Measurements from ENCODE around the gene SFTPB.

SFTPB gene

DNA sequence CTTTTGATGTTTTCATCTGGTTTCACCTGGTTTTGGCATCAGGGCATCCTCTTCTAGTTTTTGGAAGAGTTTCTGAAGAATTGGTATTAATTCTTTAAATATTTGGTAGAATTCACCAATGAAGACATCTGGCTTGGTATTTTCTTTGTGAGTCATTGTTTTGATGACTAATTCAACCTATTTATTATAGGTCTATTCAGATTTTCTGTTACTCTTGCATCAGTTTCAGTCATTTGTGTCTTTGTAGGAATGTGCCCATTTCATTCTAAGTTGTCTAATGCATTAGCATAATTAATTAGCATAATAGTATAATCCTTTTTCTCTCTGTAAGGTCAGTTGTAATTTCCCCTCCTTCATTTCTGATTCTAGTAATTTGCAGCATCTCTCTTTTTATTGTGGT is 34.2 kb upstream of the SFTPB start:
- no peak for DNase-seq (ENCODE audit: low spot score)

DNA sequence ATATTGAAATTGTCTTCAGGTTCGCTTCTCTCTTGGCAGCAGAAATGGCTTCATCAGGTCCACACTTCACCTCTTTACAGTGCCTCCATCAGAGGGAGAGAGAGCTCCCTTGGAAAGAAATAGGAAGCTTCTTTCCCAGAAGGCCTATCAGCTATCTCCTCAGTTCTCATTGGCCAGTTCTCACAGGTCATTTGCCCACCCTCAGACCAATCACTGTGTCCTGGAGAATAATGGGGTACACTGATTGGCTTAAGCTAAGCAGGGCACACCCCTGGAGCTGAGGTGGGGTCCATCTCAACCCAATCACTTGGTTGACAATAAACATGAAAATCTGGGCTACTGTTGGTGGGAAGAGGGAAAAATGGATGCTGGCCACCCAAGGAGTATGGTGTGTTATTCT is 31.3 kb upstream of the SFTPB start:
- no peak for DNase-seq (ENCODE audit: low spot score)

- no peak for DNase-seq (ENCODE audit: low spot score)
Measured at GRCh38 chr2:85698880-85699254, 30.9 kb upstream of the SFTPB start.

DNA sequence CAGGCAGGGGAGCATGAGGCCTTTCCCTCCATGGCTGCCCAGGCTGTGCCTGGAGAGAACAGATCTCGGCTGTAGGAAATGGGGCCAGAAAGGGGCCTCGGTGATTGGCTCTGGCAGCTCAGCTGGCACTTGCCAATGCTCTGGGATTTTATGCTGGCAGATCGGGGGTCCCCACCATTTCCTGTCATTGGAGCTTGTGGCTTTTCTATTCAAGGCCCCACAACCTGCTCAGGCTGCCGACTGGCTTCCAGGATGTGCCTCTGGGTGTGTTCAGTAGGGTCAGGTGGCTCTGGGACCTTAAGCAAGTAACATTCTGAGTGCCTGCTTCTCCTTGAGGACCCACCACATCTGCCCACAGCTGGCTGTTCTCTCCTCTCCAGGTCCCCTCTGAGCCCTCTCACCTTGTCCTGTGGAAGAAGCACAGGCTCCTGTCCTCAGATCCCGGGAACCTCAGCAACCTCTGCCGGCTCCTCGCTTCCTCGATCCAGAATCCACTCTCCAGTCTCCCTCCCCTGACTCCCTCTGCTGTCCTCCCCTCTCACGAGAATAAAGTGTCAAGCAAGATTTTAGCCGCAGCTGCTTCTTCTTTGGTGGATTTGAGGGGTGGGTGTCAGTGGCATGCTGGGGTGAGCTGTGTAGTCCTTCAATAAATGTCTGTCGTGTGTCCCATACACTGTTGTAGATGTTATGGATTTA is 30.3 kb upstream of the SFTPB start:
- no peak for DNase-seq (ENCODE audit: low spot score)

DNA sequence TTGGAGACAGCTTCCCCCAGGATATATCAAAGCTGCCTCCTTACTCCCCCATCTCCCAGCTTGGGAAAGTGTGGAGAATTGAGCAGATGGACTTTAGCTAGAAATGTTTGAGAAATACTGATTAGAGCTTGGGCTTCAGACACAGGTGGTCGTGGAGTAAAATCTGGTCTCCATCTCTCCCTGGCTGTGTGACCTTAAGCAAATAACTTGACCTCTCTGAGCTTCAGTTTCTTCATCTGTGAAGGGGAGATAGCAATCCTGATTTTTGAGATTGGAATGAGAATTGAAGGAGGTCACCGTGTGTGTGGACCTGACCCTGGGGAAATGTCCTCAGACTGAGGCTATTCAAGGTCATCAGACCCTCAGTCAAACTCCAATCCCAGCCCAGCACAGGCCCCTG is 29.7 kb upstream of the SFTPB start:
- no peak for DNase-seq (ENCODE audit: low spot score)

GRCh38 chr2:85697096-85697495 is 29.1 kb upstream of the SFTPB start:
- no peak for DNase-seq (ENCODE audit: low spot score)

DNA sequence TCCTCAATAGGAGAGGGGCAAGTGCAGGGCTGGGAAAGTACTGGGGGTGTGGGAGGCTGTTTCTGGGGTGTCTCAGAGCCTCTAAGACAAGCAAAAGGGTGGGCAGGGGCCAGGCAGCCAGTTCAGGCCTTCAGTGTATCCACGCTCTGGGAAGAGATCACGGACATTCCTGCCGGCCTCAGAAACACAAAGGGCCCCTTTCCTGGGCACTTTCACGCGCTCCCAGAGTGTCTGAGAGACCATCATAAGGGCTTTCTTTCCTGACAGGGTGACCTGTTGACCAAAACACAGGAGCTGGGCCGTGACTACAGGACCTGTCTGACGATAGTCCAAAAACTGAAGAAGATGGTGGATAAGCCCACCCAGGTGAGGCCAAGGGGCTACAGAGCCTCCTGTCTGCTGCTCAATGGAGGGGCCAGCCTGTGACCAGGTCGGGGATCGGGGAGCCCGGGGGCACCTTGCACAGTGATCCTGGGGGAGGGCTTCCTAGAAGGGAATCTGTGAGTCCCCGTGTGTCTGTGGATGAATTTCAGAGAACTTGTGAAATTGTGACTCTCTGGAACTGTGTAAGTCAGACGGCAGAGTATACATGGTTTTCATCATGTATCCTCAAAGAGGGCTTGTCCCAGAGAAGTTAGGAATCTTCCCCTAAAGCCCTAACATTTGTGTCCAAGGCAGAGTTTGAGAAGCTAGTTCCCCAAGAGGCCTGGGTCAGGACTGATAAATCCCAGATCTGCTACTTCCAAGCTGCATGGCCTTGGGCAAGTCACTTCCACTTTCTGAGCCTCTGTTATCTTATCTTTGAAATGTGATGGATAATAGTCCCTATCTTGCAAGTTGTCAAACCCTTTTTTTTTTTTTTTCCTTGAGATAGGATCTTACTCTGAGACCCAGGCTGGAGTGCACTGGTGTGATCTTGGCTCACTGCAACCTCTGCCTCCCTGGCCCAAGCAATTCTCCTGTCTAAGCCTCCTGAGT is 28.0 kb upstream of the SFTPB start:
- DNase-seq (ENCODE audit: low spot score): no peak

- no peak for DNase-seq (ENCODE audit: low spot score)
Measured at GRCh38 chr2:85695121-85695520, 27.1 kb upstream of the SFTPB start.

DNA sequence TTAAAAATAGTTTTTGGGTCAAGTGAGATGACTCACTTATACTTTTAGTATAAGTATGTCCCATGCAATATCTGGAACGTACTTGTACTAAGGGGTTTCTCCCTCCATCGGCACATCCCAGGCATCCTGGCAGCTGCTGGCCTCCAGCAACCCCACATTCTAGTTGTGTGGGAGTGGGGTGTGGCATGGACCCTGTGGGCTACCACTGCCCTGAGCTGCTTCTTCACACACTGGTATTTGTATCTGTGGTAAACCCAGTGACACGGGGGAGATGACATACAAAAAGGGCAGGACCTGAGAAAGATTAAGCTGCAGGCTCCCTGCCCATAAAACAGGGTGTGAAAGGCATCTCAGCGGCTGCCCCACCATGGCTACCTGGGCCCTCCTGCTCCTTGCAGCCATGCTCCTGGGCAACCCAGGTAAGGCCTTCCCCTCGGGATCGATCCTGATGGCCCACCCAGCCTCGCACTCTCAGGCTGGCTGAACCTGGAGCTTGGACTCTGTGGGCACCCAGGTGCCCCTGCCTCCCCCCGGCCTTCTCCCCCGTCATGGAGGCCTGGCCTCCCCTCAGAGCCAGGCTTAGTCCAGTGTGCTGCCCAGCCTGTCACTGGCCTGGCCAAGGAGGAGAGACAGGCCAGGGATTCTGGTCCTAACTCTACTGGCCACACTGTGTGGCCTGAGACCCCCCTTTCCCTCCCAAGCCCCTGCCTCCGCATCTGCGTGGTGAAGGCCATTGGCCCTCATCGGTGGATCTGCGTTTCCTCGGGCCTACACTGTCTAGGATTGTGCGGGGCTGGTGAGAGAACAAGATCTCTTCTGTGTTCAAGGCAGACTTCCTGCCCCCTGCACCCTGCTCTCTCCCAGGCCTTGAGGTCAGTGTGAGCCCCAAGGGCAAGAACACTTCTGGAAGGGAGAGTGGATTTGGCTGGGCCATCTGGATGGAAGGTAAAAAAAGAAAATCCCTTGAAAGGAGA is 26.3 kb upstream of the SFTPB start, which contains the start of gene GNLY:
Gene GNLY (plus strand): TSS at position 307 of the 974 bp plus-strand sequence. CDS start 61 bp downstream, at position 368.
- no peak for DNase-seq (ENCODE audit: low spot score)

DNA sequence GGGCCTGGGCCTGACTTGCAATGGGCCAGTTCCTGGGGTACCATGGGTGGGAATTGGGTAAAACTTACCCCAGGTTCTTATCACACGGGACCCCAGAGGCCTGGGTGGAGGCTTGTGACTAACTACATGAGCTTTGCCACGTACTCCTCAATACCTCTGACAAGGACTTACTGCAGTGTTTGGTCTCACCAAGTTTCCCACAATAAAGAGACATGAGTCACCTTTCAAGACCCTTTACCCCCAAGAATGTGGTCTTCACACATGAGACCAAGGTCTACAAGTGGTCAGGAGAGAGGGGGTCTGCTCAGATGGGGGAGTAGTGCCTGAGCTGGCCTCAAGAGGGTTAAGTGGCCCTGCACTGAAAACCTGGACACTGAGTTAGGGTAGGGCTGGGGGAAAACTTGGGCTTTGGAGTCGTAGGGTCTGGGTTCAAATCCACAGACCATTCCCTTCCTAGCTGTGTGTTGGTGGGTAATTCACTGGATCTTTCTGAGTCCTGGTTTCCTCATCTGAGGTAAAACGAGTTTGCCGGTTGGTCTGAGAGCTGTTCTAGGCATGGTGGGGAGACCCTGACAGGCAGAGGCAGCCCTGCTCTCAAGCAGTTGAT is 24.1 kb upstream of the SFTPB start:
- DNase-seq (ENCODE audit: low spot score): no peak

GRCh38 chr2:85690932-85691331 is 22.9 kb upstream of the SFTPB start:
- DNase-seq (ENCODE audit: low spot score): no peak

- no peak for DNase-seq (ENCODE audit: low spot score)
Measured at GRCh38 chr2:85684806-85685205, 16.8 kb upstream of the SFTPB start.

DNA sequence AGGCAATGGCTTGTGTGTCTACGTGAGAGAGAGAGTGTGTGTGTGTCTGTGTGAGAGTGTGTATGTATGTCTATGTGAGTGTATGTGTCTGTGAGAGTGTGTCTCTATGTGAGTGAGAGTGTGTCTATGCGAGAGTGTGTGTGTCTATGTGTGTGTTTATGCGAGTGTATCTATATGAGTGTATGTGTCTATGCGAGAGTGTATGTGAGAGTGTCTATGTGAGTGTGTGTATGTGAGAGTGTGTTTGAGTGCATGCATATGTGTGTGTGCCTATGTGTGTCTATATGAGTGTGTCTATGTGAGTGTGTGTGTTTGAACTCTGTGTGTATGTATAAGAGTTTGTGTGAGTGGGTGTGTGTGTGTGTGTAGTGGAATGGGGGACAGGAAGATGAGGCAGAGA is 16.4 kb upstream of the SFTPB start:
- no peak for DNase-seq (ENCODE audit: low spot score)

- no peak for DNase-seq (ENCODE audit: low spot score)
Measured at GRCh38 chr2:85682378-85682777, 14.4 kb upstream of the SFTPB start.

- no peak for DNase-seq (ENCODE audit: low spot score)
Measured at GRCh38 chr2:85681776-85682175, 13.8 kb upstream of the SFTPB start.

- DNase-seq (ENCODE audit: low spot score): no peak
Measured at GRCh38 chr2:85681372-85681763, 13.4 kb upstream of the SFTPB start.

DNA sequence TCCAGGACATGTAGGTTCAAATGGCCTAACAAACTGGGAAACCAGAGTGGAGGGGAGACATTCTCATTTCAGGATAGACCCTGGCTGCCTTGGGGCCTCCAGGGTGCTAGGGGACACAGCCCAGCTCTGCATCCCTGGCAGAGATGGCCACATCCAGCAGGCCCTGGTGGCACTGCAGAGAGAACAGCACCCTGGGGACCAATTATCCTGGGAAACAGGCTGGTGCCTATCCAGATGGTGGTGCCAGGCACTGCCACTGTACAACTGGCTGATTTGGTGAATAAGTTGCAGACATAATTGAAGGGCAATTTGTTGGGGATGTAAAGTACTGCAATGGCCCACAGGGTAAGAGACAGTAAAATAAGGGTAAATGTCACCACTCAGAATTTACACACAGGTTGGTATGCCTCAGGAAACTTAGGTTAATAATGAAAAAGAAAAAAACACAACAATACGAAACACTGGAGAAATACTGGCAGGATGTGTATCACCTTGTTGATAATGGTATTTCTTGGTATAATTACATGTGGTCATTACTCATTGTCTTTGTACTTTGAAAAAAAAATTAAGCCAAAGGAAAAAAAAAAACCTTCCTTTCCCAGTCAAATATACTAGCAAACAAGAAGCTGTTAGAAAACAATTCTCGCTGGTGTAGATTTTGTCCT is 12.8 kb upstream of the SFTPB start:
- DNase-seq (ENCODE audit: low spot score): no peak

- DNase-seq (ENCODE audit: low spot score): peak; percentile 66
Measured at GRCh38 chr2:85678794-85679672, 11.0 kb upstream of the SFTPB start.

DNA sequence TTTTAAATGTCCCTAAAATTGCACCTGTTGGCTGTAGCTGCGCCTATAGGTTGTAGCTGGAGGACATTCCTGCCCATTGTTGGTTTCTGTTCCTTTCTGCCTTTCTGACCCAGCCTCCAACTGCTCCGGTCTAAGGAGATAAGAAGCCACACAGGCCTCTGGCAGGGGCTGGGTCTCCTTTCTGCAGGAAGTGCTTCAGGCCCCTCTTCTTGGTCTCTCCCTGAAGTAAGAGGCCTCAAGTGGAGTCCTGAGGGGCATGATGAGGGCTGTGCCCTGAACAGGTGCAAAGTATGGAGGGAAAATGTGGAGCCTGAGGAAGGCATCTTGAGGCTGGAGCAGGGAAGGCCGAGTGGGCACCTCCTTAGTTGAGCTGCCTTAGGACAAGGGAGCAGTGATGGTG is 10.4 kb upstream of the SFTPB start:
- DNase-seq (ENCODE audit: low spot score): no peak
